Lower lobe of right lung (tissue), 2 donors: ENCODE measurements around the gene LIMS2. TPM values are rescaled to one million over a fixed set of nuclear protein-coding genes. Genes with fewer than 3 reads are reported as not detected.

ENCODE experiments used
- ATAC-seq, 2 donors: fragments of 200-7000 bp; cut with Tn5 transposase; one replicate each; pipeline ENCODE4 v1.9.1; 2020 to 2022; ENCODE audit warnings: mild to moderate bottlenecking in 2 of 2, moderate library complexity in 2 of 2
- DNase-seq: peaks from one replicate; pipeline ENCODE4 v3.0.0-alpha.2; 2020
- H3K27ac ChIP-seq: fragments of 200-600 bp; one replicate; pipeline ENCODE4 v1.8.0; 2022
- H3K27me3 ChIP-seq: fragments of 200-600 bp; one replicate; pipeline ENCODE4 v1.8.0; 2022; ENCODE audit warnings: low read depth
- H3K36me3 ChIP-seq: fragments of 200-600 bp; one replicate; pipeline ENCODE4 v1.8.0; 2022; ENCODE audit warnings: mild to moderate bottlenecking
- H3K4me1 ChIP-seq: fragments of 200-600 bp; one replicate; pipeline ENCODE4 v1.8.0; 2022
- H3K4me3 ChIP-seq: fragments of 200-600 bp; one replicate; pipeline ENCODE4 v1.8.0; 2022; ENCODE audit warnings: mild to moderate bottlenecking
- H3K9me3 ChIP-seq: fragments of 200-600 bp; one replicate; pipeline ENCODE4 v1.8.0; 2022
- intact Hi-C: fragments of 100-400 bp; cut with DNase I; formaldehyde crosslinking; loops from one replicate; pipeline ENCODE4 v1.11.0; 2022
- total RNA-seq: library from RNA; stranded (reverse); fragmentation: NEBNext Ultra II Directional; extraction: Animal tissue kit (Norgen Biotek cat#: 25700); gene quantifications from one replicate; pipeline ENCODE4 v1.2.1, GENCODE V29; 2021
- TF ChIP-seq, protein P1 (sequence below): fragments of 200-600 bp; IDR thresholded peaks from one replicate; pipeline ENCODE4 v1.8.0; 2022; ENCODE audit warnings: antibody characterized with exemption, mild to moderate bottlenecking
- donor health status: DM: no; HTN: yes; CAD: no; lungs with severe emphysema.

Gene LIMS2
- total RNA-seq, 1 donor from 2014 or later, result 148 TPM

DNA sequence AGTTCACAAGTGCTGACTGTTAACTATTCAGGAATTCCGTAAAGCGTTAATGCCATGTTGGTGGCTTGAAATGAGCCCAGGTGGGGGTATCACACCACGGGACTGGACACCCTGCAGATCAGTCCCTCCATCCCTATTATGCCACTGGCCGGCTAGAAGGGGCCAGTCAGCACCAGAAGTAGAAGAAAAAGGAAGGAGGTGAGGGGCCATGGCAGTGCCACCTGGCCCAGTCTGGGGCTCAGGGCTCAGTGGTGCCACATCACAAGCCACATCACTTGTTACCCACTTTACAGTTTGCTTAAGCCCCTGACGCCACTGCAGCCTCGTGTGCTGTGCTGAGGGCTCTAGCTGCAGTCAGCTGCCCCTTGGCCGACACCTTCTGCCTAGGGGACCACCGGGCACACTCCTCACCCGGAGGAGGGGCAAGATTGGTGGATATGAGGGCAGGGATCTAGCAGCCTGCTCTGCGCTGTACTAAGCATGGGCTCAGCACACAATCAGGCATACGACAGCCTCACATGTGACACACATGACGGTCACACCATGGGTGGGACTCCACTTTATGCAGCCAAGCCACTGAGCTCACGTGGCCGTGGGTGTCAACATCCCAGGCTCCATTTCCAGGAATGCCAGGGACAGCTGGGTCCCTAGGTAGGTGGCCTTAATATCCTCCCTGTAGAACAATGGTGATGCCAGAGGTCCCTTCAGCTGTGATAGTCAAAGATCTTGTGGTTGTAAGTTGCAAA is 3.6 kb downstream of the LIMS2 start:
- no peaks in the 10 kb centered on the region for H3K9me3 ChIP-seq
- peaks cover 4% of the 10 kb centered on the region for H3K27me3 ChIP-seq
- intact Hi-C loops, result no loop called here
- DNase-seq (peak; percentile 82), ATAC-seq (peak in 1 of 2 donors; percentile 38)
- peaks cover 7% of the 10 kb centered on the region for H3K36me3 ChIP-seq
- peaks cover 48% of the 10 kb centered on the region for H3K4me1 ChIP-seq
- peak overlapping the region; percentile 75 for H3K4me3 ChIP-seq
- TF ChIP-seq, protein P1, sequence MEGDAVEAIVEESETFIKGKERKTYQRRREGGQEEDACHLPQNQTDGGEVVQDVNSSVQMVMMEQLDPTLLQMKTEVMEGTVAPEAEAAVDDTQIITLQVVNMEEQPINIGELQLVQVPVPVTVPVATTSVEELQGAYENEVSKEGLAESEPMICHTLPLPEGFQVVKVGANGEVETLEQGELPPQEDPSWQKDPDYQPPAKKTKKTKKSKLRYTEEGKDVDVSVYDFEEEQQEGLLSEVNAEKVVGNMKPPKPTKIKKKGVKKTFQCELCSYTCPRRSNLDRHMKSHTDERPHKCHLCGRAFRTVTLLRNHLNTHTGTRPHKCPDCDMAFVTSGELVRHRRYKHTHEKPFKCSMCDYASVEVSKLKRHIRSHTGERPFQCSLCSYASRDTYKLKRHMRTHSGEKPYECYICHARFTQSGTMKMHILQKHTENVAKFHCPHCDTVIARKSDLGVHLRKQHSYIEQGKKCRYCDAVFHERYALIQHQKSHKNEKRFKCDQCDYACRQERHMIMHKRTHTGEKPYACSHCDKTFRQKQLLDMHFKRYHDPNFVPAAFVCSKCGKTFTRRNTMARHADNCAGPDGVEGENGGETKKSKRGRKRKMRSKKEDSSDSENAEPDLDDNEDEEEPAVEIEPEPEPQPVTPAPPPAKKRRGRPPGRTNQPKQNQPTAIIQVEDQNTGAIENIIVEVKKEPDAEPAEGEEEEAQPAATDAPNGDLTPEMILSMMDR, result no peak
- H3K27ac ChIP-seq, result peak overlapping the region; percentile 92

DNA sequence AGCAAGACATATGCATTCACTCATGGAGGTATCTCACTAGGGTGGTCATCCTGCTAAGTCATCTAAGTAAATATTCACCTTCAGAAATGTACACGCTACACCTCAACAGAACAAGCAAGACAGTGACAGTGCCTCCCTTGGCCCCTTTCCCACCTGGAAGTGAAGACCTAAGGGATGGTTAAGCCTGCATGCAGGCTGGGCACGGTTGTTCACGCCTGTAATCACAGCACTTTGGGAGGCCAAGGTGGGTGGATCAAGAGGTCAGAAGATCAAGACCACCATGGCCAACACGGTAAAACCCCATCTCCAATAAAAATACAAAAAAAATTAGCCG is 4.4 kb downstream of the LIMS2 start:
- TF ChIP-seq, protein P1, result no peak
- intact Hi-C loops, result no loop called here
- peaks cover 42% of the 10 kb centered on the region for H3K4me1 ChIP-seq
- DNase-seq (no peak), ATAC-seq (no peak)
- H3K27ac ChIP-seq, result no peak overlapping the region
- peaks cover 4% of the 10 kb centered on the region for H3K27me3 ChIP-seq
- no peaks in the 10 kb centered on the region for H3K9me3 ChIP-seq
- no peak overlapping the region for H3K4me3 ChIP-seq
- H3K36me3 ChIP-seq, result peaks cover 7% of the 10 kb centered on the region

DNA sequence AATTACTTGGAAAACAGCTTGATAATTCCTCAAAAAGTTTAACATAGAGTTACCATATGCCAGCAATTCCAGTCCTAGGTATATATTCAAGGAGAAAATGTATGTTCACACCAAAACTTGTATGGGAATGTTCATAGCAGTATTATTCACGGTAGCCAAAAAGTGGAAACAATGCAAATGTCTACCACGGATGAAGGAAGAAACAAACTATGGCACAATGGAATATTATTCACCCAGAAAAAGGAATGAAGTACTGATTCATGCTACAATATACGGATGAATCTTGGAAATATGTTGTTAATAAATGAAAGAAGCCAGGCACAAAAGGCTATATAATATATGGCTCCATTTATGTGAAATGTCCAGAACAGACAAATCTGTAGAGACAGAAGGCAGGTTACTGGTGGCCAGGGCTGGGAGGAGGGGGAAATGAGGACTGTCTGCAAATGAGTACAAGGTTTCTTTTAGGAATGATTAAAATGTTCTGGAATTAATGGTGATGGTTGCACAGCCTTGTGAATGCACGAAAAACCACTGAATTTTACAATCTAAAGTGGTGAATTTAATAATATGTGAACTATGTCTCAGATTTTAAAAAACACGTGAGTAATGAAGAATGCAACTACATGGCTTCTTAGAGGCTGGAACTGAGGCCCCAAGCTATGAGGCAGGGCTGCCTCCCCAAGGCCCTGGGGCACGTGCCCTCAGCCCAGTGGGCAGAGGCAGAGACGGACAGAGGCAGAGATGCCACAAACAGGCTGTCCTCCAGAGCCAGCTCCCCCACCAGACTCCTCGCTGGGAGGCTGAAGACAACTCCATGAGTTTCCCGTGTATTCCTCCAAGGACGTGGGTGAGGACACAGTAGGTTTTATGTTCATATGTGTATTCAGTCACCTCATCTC is 5.0 kb downstream of the LIMS2 start:
- Histone ChIP-seq H3K36me3 (peaks cover 7% of the 10 kb centered on the region), H3K4me1 (peaks cover 42% of the 10 kb centered on the region), H3K27me3 (peaks cover 4% of the 10 kb centered on the region), H3K4me3 (no peak overlapping the region), H3K27ac (no peak overlapping the region), H3K9me3 (no peaks in the 10 kb centered on the region)
- intact Hi-C loops, result no loop called here
- TF ChIP-seq, protein P1, result no peak
- no peak for DNase-seq
- ATAC-seq, result no peak

DNA sequence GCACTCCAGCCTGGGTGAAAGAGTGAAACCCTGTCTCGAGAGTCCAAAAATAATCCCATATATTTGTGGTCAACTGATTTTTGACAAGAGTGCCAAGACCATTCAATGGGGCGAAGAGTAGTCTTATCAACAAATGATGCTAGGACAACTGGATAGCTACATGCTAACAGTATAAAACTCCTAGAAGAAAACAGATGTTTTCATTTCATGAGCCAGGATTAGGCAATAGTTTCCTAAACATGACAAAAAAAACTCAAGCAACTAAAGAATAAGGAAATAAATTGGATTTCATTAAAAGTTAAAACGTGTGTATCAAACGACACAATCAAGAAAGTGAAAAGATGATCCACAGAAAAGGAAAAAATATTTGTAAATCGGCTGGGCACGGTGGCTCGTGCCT is 6.3 kb downstream of the LIMS2 start:
- Histone ChIP-seq H3K4me1 (peaks cover 46% of the 10 kb centered on the region), H3K36me3 (peaks cover 7% of the 10 kb centered on the region), H3K27ac (no peak overlapping the region), H3K27me3 (peaks cover 10% of the 10 kb centered on the region), H3K4me3 (no peak overlapping the region), H3K9me3 (no peaks in the 10 kb centered on the region)
- DNase-seq, result no peak
- TF ChIP-seq, protein P1, result no peak
- intact Hi-C loops, result no loop called here
- no peak for ATAC-seq

DNA sequence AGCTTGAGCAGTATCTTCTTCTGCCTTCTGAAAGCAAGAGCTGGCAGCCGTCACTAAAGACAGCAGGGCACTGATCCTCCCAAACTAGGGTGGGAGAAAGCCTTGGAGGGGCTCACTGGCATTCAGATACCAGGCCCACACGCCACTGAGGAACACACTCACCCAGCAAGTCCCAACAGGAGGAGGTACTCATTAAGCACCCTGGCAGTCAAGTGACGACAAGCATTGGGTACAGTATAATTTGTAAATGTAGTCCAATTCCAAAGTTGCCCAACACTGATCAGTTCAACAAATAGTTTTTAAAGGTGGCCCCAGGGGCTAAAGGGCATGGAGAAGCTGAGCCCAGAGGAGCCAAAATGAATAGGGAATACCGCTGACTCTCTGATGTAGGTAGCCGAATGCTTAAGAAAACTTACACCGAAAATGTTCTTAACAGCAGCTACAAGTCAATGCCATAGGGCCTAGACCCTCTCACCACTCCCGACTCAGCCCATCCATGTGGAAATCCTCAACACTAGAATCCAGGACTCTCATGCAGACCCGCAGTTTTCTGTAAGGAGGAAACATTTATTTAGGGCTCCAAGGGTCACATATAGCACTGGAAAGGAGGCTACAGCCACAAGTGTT is 9.9 kb downstream of the LIMS2 start:
- TF ChIP-seq, protein P1, result no peak
- DNase-seq (no peak), ATAC-seq (no peak)
- peaks cover 10% of the 10 kb centered on the region for H3K27me3 ChIP-seq
- no peak overlapping the region for H3K4me3 ChIP-seq
- intact Hi-C loops, result no loop called here
- no peaks in the 10 kb centered on the region for H3K9me3 ChIP-seq
- peak overlapping the region; percentile 83 for H3K27ac ChIP-seq
- H3K4me1 ChIP-seq, result peaks cover 50% of the 10 kb centered on the region
- peaks cover 6% of the 10 kb centered on the region for H3K36me3 ChIP-seq
